SKM-1 treated with dmso at 0.1 percent for 144 hours (cell line): ENCODE measurements around the gene ARFGEF3.
A peak's percentile ranks its signal among the peaks of the same experiment; 100 is the strongest.
"Not testable (repeated sequence)": the region's sequence is repeated elsewhere in the genome, so short reads cannot be mapped to it uniquely, and the experiment has no call there.

Experiments
- DNase-seq: peaks from one replicate; lab custom pipeline; 2025; ENCODE audit not compliant: unreplicated experiment; lab: John Stamatoyannopoulos, UW

The ARFGEF3 gene

DNA sequence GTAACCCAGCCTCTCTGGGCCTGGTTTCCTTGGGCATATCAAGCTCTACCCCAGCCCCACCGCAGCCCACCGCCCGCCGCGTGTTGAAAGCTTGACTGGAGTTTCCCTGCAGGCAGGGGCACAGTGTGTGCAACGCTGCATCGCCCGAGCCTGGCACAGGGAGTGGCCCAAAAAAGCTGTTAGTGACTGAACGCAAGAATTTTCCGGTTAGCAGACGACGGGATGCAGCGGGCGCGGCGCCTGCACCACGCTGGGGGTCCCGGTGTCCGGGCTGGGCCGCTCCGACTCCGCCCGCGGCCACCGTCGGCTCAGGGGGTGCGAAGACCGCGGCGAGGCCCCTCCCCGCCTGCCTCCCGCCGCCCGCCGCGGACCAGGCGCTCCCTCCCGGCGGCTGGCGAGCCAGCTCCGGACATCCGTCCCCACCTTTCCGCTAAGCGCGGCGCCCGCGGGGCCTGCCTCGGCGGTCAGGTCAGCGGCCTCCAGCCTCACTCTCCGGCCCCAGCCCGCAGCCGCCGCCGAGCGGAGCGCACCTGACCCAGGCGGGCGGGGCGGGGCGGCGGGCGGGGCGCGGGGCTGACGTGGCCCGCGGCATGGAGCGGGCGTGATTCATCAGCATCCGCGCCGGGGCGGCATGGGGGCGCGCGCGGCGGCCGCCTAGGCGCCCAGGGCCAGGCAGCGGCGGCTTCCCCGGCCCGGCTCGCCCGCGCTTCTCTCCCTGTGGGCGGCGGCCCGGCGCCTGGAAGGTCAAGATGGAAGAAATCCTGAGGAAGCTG is at the start of gene ARFGEF3:
TSS of gene ARFGEF3 (plus strand) at position 602 of the 773 bp plus-strand sequence. CDS start at position 750, 148 bp downstream.
- DNase-seq, result no peak

DNA sequence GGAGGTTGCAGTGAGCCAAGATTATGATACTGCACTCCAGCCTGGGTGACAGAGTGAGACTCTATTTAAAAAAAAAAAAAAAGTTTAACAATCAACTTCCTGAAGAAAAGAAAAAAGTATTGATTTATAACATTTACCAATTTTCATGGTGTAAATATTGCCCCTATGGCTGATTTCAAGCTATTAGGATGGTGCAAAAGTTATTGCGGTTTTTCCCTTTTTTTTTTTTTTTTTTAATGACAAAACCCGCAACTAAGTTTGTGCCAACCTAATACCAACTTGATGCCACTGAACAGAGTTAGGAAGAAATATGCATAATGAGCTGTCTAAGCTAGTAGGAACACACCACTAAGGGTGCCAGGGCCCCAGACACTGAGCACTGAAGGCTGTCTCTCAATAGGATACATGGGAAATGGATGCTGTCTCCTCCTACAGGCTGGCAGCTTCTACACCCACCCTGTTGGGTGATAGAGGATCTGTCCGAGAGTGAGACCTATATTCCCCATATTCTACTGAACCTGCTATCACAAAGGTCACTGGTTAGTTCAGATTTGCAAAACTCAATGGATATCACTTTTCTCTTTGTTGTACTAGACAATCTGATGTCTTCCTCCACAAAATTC is 48.0 kb upstream of the ARFGEF3 start:
- DNase-seq, result no peak

- no peak for DNase-seq
Measured at GRCh38 chr6:138115201-138115600, 46.5 kb upstream of the ARFGEF3 start.

GRCh38 chr6:138115877-138116660 is 45.7 kb upstream of the ARFGEF3 start:
- peak; percentile 58 for DNase-seq

- DNase-seq, result no peak
Measured at GRCh38 chr6:138116661-138116999, 45.1 kb upstream of the ARFGEF3 start.

- DNase-seq, result no peak
Measured at GRCh38 chr6:138117376-138117914, 44.3 kb upstream of the ARFGEF3 start.

DNA sequence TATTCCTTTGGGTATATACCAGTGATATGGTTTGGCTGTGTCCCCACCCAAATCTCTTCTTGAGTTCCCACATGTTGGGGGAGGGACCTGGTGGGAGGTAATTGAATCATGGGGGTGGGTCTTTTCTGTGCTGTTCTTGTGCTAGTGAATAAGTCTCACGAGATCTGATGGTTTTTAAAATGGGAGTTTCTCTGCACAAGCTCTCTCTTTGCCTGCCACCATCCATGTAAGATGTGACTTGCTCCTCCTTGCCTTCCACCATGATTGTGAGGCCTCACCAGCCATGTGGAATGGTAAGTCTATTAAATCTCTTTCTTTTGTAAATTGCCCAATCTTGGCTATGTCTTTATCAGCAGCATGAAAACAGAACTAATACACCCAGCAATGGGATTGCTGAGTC is 42.5 kb upstream of the ARFGEF3 start:
- DNase-seq, result not testable (repeated sequence)

GRCh38 chr6:138119976-138120375 is 41.8 kb upstream of the ARFGEF3 start:
- no peak for DNase-seq

DNA sequence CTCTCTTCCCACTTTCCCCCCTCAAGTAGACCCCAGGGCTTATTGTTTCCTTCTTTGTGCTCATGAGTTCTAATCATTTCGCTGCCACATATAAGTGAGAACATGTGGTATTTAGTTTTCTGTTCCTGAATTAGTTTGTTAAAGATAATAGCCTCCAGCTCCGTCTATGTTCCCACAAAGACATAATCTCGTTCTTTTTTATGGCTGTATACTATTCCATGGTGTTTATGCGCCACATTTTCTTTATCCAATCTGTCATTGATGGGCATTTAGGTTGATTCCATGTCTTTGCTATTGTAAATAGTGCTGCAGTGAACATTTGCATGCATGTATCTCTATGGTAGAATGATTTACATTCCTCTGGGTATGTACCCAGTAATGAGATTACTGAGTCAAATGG is 37.6 kb upstream of the ARFGEF3 start:
- no peak for DNase-seq

GRCh38 chr6:138128096-138128495 is 33.6 kb upstream of the ARFGEF3 start:
- DNase-seq, result no peak

DNA sequence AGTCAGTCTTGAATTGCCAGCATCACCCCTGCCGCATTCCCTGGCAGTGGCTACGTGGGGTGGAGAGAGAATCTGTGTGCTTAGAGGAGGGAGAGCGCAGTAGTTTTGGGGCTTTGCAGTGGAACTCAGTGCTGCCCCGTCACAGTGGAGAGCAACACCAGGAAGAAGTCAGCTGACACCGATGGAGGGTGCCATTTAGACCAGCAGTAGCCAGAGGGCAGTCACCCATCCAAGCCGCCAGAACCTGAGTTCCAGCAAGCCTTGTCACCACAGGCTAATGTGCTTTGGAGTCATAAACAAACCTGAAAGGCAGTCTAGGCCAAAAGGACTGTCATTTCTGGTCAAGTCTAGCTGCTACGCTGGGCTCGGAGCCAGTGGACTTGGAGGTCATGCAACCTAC is 32.5 kb upstream of the ARFGEF3 start:
- no peak for DNase-seq

DNA sequence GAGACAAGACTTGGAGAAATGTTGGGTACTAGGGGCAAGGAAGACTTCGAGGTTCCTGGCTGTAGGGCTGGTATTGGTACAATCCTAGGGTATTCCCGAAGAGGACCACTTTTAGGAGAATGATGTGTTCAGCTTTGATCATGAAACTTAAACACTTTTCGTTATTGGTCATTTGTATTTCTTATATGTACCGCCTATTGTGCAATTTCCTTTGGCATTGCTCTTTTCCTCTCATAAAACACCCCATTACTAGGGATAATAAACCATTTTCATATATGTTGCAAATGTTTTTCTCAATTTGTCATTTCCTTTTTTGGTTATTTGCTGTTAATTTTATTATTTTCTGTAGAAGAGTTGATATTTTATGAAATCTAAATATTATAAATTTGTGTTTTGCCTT is 18.9 kb upstream of the ARFGEF3 start:
- DNase-seq, result no peak

DNA sequence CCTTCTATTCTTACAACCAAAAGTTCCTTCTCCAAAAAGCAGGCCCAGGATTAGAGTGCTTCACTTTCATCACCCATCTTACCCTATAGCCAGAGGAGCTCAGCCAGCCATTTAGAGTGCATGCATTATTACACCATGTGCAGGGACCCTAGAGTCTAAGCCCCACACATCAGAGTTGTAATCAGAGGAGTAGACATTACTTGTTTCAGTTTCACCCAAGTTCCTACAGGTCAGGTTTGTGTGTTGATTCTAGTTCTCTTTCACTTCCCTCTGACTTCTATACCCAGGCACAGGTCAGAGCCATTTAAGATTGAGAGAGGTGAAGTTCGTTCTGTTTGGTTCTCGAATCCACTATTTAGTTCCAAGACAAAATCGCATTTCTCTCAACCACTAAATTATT is 16.3 kb upstream of the ARFGEF3 start:
- no peak for DNase-seq

- DNase-seq, result no peak
Measured at GRCh38 chr6:138146544-138146943, 15.2 kb upstream of the ARFGEF3 start.

DNA sequence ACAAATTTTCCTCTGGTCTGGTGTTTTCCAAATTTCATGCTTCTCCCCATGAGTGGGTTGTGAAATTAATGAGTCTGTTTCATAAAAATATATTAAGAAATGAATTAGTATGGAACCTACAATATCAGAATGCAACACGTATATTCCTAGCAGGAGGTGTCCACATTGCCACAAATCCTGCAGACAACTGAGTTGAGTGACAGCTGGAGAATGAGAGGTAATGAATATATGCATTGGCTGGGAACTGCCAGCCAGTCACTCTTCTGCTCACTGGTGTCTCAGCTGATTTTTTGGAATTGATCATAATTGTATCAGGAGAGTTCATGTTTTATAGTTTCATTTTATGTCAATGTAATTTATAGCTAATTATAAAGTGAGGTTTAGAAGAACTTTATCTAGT is 6.3 kb upstream of the ARFGEF3 start:
- no peak for DNase-seq

GRCh38 chr6:138157986-138158638 is 3.6 kb upstream of the ARFGEF3 start:
- no peak for DNase-seq

- no peak for DNase-seq
Measured at GRCh38 chr6:138159246-138159645, 2.5 kb upstream of the ARFGEF3 start.

DNA sequence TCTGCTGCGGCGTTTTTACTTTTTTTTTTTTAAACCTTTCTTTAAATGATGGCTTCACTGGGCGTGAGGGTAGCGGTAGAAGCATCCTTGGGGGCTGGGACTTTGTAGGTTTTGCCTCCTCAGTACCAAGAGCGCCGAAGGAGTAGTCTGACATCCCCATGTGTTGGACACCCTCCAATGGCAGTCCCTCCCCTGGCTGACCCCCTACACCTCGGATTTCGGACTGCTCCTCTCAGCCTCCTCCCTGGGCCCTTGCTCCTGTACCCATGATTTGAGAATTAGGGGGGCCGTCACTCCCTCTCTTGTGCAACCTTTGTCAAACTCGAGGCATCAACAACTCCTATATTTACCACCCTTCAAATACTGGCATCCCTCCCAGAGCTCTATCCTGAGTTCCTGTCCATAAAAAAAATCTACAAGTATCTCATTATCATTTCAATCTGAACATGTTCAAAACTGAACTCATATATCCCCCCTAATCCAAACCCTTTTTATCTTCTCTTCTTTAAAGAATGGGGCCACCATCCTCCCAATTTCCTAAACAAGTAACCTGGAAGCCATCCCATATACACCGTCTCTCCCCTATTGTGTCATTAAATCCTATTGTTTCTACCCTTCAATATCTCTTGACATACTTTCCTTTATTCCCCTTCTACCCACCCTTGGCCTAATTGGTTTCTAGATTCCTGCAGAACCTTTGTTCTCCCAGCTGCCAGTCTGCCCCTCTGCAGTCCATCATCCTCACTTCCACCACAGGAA is 1.2 kb upstream of the ARFGEF3 start:
- no peak for DNase-seq

GRCh38 chr6:138161088-138161337 is 726 bp upstream of the ARFGEF3 start:
- no peak for DNase-seq

GRCh38 chr6:138162111-138162954 is 594 bp downstream of the ARFGEF3 start:
- no peak for DNase-seq
